SK-N-SH treated with all-trans-retinoic acid at 6 μM for 48 hours (cell line): ENCODE results near the gene UFD1.
"Not testable (repeated sequence)": the region's sequence is repeated elsewhere in the genome, so short reads cannot be mapped to it uniquely, and the experiment has no call there.

Experiments
- ATAC-seq: fragments of 200-7000 bp; cut with Tn5 transposase; 3 replicates; pipeline ENCODE4 v1.9.1; 2020; ENCODE audit warnings: mild to moderate bottlenecking, moderate library complexity
- ARNTL ChIP-seq: fragments of 450-650 bp; formaldehyde crosslinking; IDR thresholded peaks from 2 replicates; pipeline ENCODE4 v1.5.0; 2020; ENCODE audit warnings: low read depth, mild to moderate bottlenecking, moderate library complexity, borderline replicate concordance
- BACH2 ChIP-seq: fragments of 250-450 bp; sonication (Bioruptor Pico); IDR thresholded peaks from 2 replicates; pipeline ENCODE4 v1.9.0; 2021; ENCODE audit warnings: mild to moderate bottlenecking, borderline replicate concordance
- CSDC2 ChIP-seq: fragments of 250-450 bp; sonication (Bioruptor Pico); IDR thresholded peaks from 2 replicates; pipeline ENCODE4 v1.5.0; 2020; ENCODE audit warnings: mild to moderate bottlenecking, moderate library complexity
- ESRRG ChIP-seq: fragments of 250-450 bp; sonication (Bioruptor Pico); IDR thresholded peaks from 2 replicates; pipeline ENCODE4 v1.6.1; 2021; ENCODE audit warnings: mild to moderate bottlenecking
- GLIS3 ChIP-seq: fragments of 250-450 bp; sonication (Bioruptor Pico); IDR thresholded peaks from 2 replicates; pipeline ENCODE4 v1.5.0; 2020; ENCODE audit warnings: mild to moderate bottlenecking, moderate library complexity
- ISL1 ChIP-seq: fragments of 250-450 bp; sonication (Bioruptor Pico); IDR thresholded peaks from 2 replicates; pipeline ENCODE4 v2.1.2; 2022; ENCODE audit warnings: mild to moderate bottlenecking, moderate library complexity
- OSR1 ChIP-seq: fragments of 250-450 bp; sonication (Bioruptor Pico); IDR thresholded peaks from 2 replicates; pipeline ENCODE4 v1.8.0; 2022; ENCODE audit warnings: moderate library complexity, mild to moderate bottlenecking, inconsistent platforms
- RARB ChIP-seq: fragments of 250-450 bp; sonication (Bioruptor Pico); IDR thresholded peaks from 2 replicates; pipeline ENCODE4 v1.8.0; 2021; ENCODE audit warnings: mild to moderate bottlenecking, moderate library complexity
- SNAI2 ChIP-seq: fragments of 250-450 bp; sonication (Bioruptor Pico); IDR thresholded peaks from 2 replicates; pipeline ENCODE4 v1.5.0; 2020; ENCODE audit warnings: mild to moderate bottlenecking, moderate library complexity
- TCF4 ChIP-seq: fragments of 250-450 bp; sonication (Bioruptor Pico); IDR thresholded peaks from 2 replicates; pipeline ENCODE4 v1.8.0; 2021; ENCODE audit warnings: mild to moderate bottlenecking, moderate library complexity, borderline replicate concordance
- TOX ChIP-seq: fragments of 250-450 bp; sonication (Bioruptor Pico); IDR thresholded peaks from 2 replicates; pipeline ENCODE4 v1.8.0; 2021; ENCODE audit warnings: mild to moderate bottlenecking, moderate library complexity, borderline replicate concordance
- ZC3H10 ChIP-seq: fragments of 250-450 bp; sonication (Bioruptor Pico); IDR thresholded peaks from 2 replicates; pipeline ENCODE4 v1.5.1; 2021; ENCODE audit warnings: mild to moderate bottlenecking, moderate library complexity
- ZFP3 ChIP-seq: fragments of 250-450 bp; sonication (Bioruptor Pico); IDR thresholded peaks from 2 replicates; pipeline ENCODE4 v1.5.0; 2020; ENCODE audit warnings: mild to moderate bottlenecking, moderate library complexity
- ZFP30 ChIP-seq: fragments of 450-650 bp; formaldehyde crosslinking; IDR thresholded peaks from 2 replicates; pipeline ENCODE4 v1.5.0; 2022; ENCODE audit warnings: mild to moderate bottlenecking, moderate library complexity
- ZNF565 ChIP-seq: fragments of 450-650 bp; formaldehyde crosslinking; conservative IDR thresholded peaks from 2 replicates; pipeline ENCODE4 v1.5.0; 2020; ENCODE audit warnings: low read depth, mild to moderate bottlenecking, moderate library complexity
- ZNF70 ChIP-seq: fragments of 450-650 bp; formaldehyde crosslinking; IDR thresholded peaks from 2 replicates; pipeline ENCODE4 v1.5.0; 2020; ENCODE audit warnings: mild to moderate bottlenecking, moderate library complexity
- ZNF8 ChIP-seq: fragments of 450-650 bp; formaldehyde crosslinking; IDR thresholded peaks from 2 replicates; pipeline ENCODE4 v1.5.0; 2020; ENCODE audit warnings: mild to moderate bottlenecking, moderate library complexity
- TF ChIP-seq, protein P1 (sequence below): fragments of 250-450 bp; sonication (Bioruptor Pico); IDR thresholded peaks from 2 replicates; pipeline ENCODE4 v1.8.0; 2020; ENCODE audit warnings: mild to moderate bottlenecking, moderate library complexity, borderline replicate concordance
- TF ChIP-seq, protein P2 (sequence below): fragments of 250-450 bp; sonication (Bioruptor Pico); IDR thresholded peaks from 2 replicates; pipeline ENCODE4 v1.5.1; 2020; ENCODE audit warnings: low read depth, mild to moderate bottlenecking, moderate library complexity
- TF ChIP-seq, protein P3 (sequence below): fragments of 250-450 bp; sonication (Bioruptor Pico); IDR thresholded peaks from 2 replicates; pipeline ENCODE4 v1.5.1; 2021; ENCODE audit warnings: mild to moderate bottlenecking, moderate library complexity
- TF ChIP-seq, protein P4 (sequence below): fragments of 250-450 bp; sonication (Bioruptor Pico); IDR thresholded peaks from 2 replicates; pipeline ENCODE4 v1.8.0; 2021; ENCODE audit warnings: low read depth, mild to moderate bottlenecking, moderate library complexity, borderline replicate concordance
- TF ChIP-seq, protein P5 (sequence below): fragments of 250-450 bp; sonication (Bioruptor Pico); IDR thresholded peaks from 2 replicates; pipeline ENCODE4 v1.5.0; 2020; ENCODE audit warnings: mild to moderate bottlenecking, moderate library complexity

UFD1 gene

DNA sequence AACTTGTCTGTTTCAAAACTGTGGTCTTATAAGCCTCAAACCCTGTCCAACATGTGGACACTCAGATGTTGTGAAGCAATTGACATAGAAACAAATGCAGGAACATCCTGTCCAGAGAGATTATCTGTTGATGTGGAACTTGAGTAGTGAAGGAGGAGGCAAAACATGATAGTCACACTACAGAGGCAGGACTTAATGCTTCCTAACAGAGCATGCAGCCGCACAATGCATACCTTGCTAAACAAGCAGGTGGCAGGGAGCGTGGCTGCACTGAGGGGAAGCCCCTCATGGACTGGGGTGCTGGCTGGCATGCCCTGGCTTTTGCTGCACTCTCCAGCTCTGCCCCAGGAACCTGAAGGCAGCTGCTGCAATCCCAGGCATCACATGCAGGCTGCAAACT is 36.8 kb downstream of the UFD1 start:
- no peak for TF ChIP-seq ESRRG (CRISPR knock-in tag)
- no peak for TF ChIP-seq ZC3H10 (CRISPR knock-in tag)
- TF ChIP-seq SNAI2 (CRISPR knock-in tag) = no peak
- TF ChIP-seq, protein P1, sequence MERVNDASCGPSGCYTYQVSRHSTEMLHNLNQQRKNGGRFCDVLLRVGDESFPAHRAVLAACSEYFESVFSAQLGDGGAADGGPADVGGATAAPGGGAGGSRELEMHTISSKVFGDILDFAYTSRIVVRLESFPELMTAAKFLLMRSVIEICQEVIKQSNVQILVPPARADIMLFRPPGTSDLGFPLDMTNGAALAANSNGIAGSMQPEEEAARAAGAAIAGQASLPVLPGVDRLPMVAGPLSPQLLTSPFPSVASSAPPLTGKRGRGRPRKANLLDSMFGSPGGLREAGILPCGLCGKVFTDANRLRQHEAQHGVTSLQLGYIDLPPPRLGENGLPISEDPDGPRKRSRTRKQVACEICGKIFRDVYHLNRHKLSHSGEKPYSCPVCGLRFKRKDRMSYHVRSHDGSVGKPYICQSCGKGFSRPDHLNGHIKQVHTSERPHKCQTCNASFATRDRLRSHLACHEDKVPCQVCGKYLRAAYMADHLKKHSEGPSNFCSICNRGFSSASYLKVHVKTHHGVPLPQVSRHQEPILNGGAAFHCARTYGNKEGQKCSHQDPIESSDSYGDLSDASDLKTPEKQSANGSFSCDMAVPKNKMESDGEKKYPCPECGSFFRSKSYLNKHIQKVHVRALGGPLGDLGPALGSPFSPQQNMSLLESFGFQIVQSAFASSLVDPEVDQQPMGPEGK (CRISPR knock-in tag) = no peak
- TF ChIP-seq ARNTL (CRISPR knock-in tag) = no peak
- TF ChIP-seq ZNF70 (CRISPR knock-in tag) = no peak
- no peak for TF ChIP-seq CSDC2 (CRISPR knock-in tag)
- TF ChIP-seq, protein P2, sequence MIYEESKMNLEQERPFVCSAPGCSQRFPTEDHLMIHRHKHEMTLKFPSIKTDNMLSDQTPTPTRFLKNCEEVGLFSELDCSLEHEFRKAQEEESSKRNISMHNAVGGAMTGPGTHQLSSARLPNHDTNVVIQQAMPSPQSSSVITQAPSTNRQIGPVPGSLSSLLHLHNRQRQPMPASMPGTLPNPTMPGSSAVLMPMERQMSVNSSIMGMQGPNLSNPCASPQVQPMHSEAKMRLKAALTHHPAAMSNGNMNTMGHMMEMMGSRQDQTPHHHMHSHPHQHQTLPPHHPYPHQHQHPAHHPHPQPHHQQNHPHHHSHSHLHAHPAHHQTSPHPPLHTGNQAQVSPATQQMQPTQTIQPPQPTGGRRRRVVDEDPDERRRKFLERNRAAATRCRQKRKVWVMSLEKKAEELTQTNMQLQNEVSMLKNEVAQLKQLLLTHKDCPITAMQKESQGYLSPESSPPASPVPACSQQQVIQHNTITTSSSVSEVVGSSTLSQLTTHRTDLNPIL (CRISPR knock-in tag) = no peak
- no peak for TF ChIP-seq GLIS3
- TF ChIP-seq, protein P3, sequence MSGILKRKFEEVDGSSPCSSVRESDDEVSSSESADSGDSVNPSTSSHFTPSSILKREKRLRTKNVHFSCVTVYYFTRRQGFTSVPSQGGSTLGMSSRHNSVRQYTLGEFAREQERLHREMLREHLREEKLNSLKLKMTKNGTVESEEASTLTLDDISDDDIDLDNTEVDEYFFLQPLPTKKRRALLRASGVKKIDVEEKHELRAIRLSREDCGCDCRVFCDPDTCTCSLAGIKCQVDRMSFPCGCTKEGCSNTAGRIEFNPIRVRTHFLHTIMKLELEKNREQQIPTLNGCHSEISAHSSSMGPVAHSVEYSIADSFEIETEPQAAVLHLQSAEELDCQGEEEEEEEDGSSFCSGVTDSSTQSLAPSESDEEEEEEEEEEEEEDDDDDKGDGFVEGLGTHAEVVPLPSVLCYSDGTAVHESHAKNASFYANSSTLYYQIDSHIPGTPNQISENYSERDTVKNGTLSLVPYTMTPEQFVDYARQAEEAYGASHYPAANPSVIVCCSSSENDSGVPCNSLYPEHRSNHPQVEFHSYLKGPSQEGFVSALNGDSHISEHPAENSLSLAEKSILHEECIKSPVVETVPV (CRISPR knock-in tag) = no peak
- no peak for TF ChIP-seq OSR1 (CRISPR knock-in tag)
- TF ChIP-seq, protein P4, sequence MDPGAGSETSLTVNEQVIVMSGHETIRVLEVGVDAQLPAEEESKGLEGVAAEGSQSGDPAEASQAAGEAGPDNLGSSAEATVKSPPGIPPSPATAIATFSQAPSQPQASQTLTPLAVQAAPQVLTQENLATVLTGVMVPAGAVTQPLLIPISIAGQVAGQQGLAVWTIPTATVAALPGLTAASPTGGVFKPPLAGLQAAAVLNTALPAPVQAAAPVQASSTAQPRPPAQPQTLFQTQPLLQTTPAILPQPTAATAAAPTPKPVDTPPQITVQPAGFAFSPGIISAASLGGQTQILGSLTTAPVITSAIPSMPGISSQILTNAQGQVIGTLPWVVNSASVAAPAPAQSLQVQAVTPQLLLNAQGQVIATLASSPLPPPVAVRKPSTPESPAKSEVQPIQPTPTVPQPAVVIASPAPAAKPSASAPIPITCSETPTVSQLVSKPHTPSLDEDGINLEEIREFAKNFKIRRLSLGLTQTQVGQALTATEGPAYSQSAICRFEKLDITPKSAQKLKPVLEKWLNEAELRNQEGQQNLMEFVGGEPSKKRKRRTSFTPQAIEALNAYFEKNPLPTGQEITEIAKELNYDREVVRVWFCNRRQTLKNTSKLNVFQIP (CRISPR knock-in tag) = no peak
- TF ChIP-seq ZFP3 (CRISPR knock-in tag) = no peak
- no peak for TF ChIP-seq BACH2
- no peak for TF ChIP-seq TOX (CRISPR knock-in tag)
- no peak for TF ChIP-seq ISL1 (CRISPR knock-in tag)
- TF ChIP-seq ZNF565 (CRISPR knock-in tag) = no peak
- TF ChIP-seq TCF4 = no peak
- TF ChIP-seq ZNF8 = no peak
- TF ChIP-seq, protein P5, sequence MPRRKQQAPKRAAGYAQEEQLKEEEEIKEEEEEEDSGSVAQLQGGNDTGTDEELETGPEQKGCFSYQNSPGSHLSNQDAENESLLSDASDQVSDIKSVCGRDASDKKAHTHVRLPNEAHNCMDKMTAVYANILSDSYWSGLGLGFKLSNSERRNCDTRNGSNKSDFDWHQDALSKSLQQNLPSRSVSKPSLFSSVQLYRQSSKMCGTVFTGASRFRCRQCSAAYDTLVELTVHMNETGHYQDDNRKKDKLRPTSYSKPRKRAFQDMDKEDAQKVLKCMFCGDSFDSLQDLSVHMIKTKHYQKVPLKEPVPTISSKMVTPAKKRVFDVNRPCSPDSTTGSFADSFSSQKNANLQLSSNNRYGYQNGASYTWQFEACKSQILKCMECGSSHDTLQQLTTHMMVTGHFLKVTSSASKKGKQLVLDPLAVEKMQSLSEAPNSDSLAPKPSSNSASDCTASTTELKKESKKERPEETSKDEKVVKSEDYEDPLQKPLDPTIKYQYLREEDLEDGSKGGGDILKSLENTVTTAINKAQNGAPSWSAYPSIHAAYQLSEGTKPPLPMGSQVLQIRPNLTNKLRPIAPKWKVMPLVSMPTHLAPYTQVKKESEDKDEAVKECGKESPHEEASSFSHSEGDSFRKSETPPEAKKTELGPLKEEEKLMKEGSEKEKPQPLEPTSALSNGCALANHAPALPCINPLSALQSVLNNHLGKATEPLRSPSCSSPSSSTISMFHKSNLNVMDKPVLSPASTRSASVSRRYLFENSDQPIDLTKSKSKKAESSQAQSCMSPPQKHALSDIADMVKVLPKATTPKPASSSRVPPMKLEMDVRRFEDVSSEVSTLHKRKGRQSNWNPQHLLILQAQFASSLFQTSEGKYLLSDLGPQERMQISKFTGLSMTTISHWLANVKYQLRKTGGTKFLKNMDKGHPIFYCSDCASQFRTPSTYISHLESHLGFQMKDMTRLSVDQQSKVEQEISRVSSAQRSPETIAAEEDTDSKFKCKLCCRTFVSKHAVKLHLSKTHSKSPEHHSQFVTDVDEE (CRISPR knock-in tag) = no peak
- TF ChIP-seq, all 23 proteins: peak for 0
- ATAC-seq = no peak

DNA sequence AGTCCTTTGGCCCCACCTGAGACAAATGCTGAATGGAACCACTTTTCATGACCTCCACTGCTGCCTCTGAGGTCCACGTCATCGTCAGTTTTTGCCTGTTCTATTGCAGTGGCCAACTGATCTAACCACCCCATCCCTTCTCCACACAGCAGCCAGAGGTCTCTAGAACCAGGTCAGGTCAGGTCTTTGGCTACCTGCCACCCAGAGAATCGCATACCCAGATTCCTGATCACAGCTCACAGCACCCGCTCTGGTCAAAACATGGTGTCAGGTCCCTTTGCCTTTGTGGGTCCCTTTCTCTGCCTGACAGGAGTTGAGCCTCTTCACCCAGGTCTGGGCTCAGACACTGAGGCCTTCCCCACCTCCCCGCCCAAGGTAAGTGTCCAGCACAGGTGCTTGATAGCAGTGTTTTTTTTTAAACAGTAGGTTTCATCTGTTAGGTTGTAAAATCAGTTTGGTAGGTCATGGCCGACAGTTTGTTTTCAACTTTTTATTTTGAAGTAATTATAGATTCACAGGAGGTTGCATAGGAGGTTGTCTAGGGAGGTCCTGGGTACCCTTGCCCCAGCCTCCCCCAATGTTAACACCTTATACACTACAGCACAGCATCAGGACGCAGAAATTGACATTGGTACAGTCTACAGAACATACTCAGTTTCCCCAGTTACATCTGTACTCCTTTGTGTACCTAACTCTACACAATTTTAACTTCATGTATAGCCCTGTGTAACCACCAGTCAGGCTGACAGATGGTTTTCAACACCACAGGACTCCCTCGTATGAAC is 38.4 kb downstream of the UFD1 start:
- TF ChIP-seq ESRRG (CRISPR knock-in tag) = no peak
- no peak for TF ChIP-seq ZNF565 (CRISPR knock-in tag)
- no peak for TF ChIP-seq TOX (CRISPR knock-in tag)
- no peak for TF ChIP-seq ISL1 (CRISPR knock-in tag)
- no peak for TF ChIP-seq BACH2
- no peak for TF ChIP-seq ZNF70 (CRISPR knock-in tag)
- no peak for ATAC-seq

DNA sequence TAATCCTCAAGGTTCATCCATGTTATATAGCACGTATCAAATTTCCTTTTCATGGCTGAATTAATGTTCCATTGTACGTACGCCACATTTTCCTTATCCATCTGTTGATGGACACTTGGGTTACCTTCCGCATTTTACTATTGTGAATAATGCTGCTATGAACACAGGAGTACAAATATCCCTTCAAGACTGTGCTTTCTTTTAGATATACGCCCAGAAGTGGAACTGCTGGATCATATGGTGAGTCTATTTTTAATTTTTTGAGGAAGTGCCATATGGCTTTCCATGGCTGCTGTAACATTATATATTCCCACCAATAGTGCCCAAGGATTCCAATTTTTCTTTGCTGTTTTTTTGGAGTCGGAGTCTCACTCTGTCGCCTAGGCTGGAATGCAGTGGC is 40.7 kb downstream of the UFD1 start:
- TF ChIP-seq ZNF565 (CRISPR knock-in tag) (no peak), ZNF70 (CRISPR knock-in tag) (no peak), ZNF8 (no peak), RARB (CRISPR knock-in tag) (no peak), ZFP3 (CRISPR knock-in tag) (no peak), CSDC2 (CRISPR knock-in tag) (no peak), OSR1 (CRISPR knock-in tag) (no peak), SNAI2 (CRISPR knock-in tag) (no peak), ZC3H10 (CRISPR knock-in tag) (no peak), ZFP30 (no peak)
- no peak for ATAC-seq

DNA sequence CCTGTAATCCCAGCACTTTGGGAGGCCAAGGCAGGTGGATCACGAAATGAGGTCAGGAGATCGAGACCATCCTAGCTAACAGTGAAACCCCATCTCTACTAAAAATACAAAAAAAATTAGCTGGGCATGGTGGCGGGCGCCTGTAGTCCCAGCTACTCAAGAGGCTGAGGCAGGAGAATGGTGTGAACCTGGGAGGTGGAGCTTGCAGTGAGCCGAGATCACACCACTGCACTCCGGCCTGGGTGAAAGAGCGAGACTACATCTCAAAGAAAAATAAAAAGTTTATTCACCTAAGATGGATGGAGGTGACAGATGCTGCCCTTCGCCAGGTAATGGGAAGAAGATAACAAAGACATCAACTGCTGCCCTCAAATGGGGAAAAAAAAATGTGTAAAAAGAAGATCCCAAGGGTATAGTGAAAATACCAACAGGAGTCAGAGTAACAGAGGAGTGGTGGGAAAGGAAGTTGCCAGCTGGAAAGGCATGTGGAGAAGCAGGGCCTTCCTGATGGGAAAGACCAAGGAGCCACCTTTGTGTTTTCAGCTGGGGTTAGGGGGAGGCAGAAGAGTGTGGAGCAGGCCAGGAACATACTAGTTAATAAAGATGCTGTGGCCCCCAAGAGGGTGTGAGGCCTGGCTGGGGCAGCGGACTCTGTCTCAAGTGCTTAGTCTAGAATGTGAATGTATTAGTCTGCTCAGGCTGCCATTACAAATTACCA is 42.4 kb downstream of the UFD1 start:
- not testable (repeated sequence) for ATAC-seq
